Measurements from ENCODE around the gene ROR2. TPM values are rescaled to one million over a fixed set of nuclear protein-coding genes. Genes with fewer than 3 reads are reported as not detected.
"Not testable (repeated sequence)": the region's sequence is repeated elsewhere in the genome, so short reads cannot be mapped to it uniquely, and the experiment has no call there.

ROR2 gene
- 10 to 100 TPM; 16.6 to 29.1 (median 19.8) TPM for polyA plus RNA-seq (ENCODE audit: insufficient read length in 4 of 4)

GRCh38 chr9:91949946-91950664 is at the start of gene ROR2:
ROR2 (minus strand) TSS chr9:91950228.
- DNase-seq (ENCODE audit: low read depth in 4 of 4, low spot score in 3 of 4): peak in 2 of 4 donors; percentile 77 to 81

- no peak for DNase-seq (ENCODE audit: low read depth in 4 of 4, low spot score in 3 of 4)
These were observed 45.1 kb upstream of the ROR2 start for GRCh38 chr9:91995000-91995655.

GRCh38 chr9:91994422-91994821 is 44.4 kb upstream of the ROR2 start:
- DNase-seq (ENCODE audit: low read depth in 4 of 4, low spot score in 3 of 4): no peak

- DNase-seq (ENCODE audit: low read depth in 4 of 4, low spot score in 3 of 4): no peak
These were observed 42.5 kb upstream of the ROR2 start for GRCh38 chr9:91992461-91993041.

- DNase-seq (ENCODE audit: low read depth in 4 of 4, low spot score in 3 of 4): no peak
These were observed 41.8 kb upstream of the ROR2 start for GRCh38 chr9:91991721-91992341.

- no peak for DNase-seq (ENCODE audit: low read depth in 4 of 4, low spot score in 3 of 4)
These were observed 36.2 kb upstream of the ROR2 start for GRCh38 chr9:91986248-91986647.

- DNase-seq (ENCODE audit: low read depth in 4 of 4, low spot score in 3 of 4): no peak
These were observed 35.7 kb upstream of the ROR2 start for GRCh38 chr9:91985692-91986091.

GRCh38 chr9:91978740-91979414 is 28.8 kb upstream of the ROR2 start:
- DNase-seq (ENCODE audit: low read depth in 4 of 4, low spot score in 3 of 4): no peak

- not testable (repeated sequence) for DNase-seq (ENCODE audit: low read depth in 4 of 4, low spot score in 3 of 4)
These were observed 25.2 kb upstream of the ROR2 start for GRCh38 chr9:91975254-91975653.

- no peak for DNase-seq (ENCODE audit: low read depth in 4 of 4, low spot score in 3 of 4)
These were observed 22.7 kb upstream of the ROR2 start for GRCh38 chr9:91972711-91973110.

GRCh38 chr9:91972076-91972626 is 22.1 kb upstream of the ROR2 start:
- DNase-seq (ENCODE audit: low read depth in 4 of 4, low spot score in 3 of 4): no peak

GRCh38 chr9:91967259-91967658 is 17.2 kb upstream of the ROR2 start:
- DNase-seq (ENCODE audit: low read depth in 4 of 4, low spot score in 3 of 4): no peak

GRCh38 chr9:91966503-91966902 is 16.5 kb upstream of the ROR2 start:
- DNase-seq (ENCODE audit: low read depth in 4 of 4, low spot score in 3 of 4): no peak

GRCh38 chr9:91963711-91964240 is 13.7 kb upstream of the ROR2 start:
- no peak for DNase-seq (ENCODE audit: low read depth in 4 of 4, low spot score in 3 of 4)

- no peak for DNase-seq (ENCODE audit: low read depth in 4 of 4, low spot score in 3 of 4)
These were observed 10.3 kb upstream of the ROR2 start for GRCh38 chr9:91960367-91960766.

- no peak for DNase-seq (ENCODE audit: low read depth in 4 of 4, low spot score in 3 of 4)
These were observed 8.1 kb upstream of the ROR2 start for GRCh38 chr9:91958174-91958573.

- DNase-seq (ENCODE audit: low read depth in 4 of 4, low spot score in 3 of 4): peak in 1 of 4 donors; percentile 49
These were observed 4.9 kb upstream of the ROR2 start for GRCh38 chr9:91954841-91955471.

GRCh38 chr9:91953718-91954117 is 3.7 kb upstream of the ROR2 start:
- DNase-seq (ENCODE audit: low read depth in 4 of 4, low spot score in 3 of 4): no peak

GRCh38 chr9:91951944-91952520 is 2.0 kb upstream of the ROR2 start:
- DNase-seq (ENCODE audit: low read depth in 4 of 4, low spot score in 3 of 4): no peak
